ENCODE data around the gene RNF31.

GRCh38 chr14:24102357-24103048 lies 44.8 kb upstream of the RNF31 start:
- TF ChIP-seq CTCF (IDR thresholded peaks at IDR 0.05; ENCODE audit: insufficient read depth, low read length) (no peak), POLR2AphosphoS5 (IDR thresholded peaks at IDR 0.05; ENCODE audit: low read depth) (no peak), GABPA (IDR thresholded peaks at IDR 0.05; ENCODE audit: low read depth) (no peak)

Data from HL-60 (cell line).